Middle frontal gyrus (tissue), 1 donor: ENCODE measurements around the gene TRIM37.
"Not testable (repeated sequence)": the region's sequence is repeated elsewhere in the genome, so short reads cannot be mapped to it uniquely, and the experiment has no call there.

Source experiments
- DNase-seq: peaks from one replicate; pipeline ENCODE4 v3.0.0-alpha.2; 2015; ENCODE audit warnings: low spot score; ENCODE audit errors: extremely low spot score

Gene TRIM37

GRCh38 chr17:59115474-59115873, 8.8 kb upstream of the TRIM37 start:
- DNase-seq: no peak

- no peak for DNase-seq
Observed at GRCh38 chr17:59111539-59111938, 4.9 kb upstream of the TRIM37 start.

GRCh38 chr17:59110973-59111372, 4.3 kb upstream of the TRIM37 start:
- no peak for DNase-seq

GRCh38 chr17:59108400-59109102, 1.9 kb upstream of the TRIM37 start:
- no peak for DNase-seq

GRCh38 chr17:59107306-59107670, 608 bp upstream of the TRIM37 start:
- DNase-seq: no peak

- DNase-seq: no peak
Observed at GRCh38 chr17:59105852-59106462, 723 bp downstream of the TRIM37 start.

- DNase-seq: no peak
Observed at GRCh38 chr17:59101178-59101577, 5.5 kb downstream of the TRIM37 start.

GRCh38 chr17:59097876-59098275, 8.8 kb downstream of the TRIM37 start:
- no peak for DNase-seq

GRCh38 chr17:59094861-59095530, 11.7 kb downstream of the TRIM37 start:
- no peak for DNase-seq

- DNase-seq: no peak
Observed at GRCh38 chr17:59093702-59094231, 12.9 kb downstream of the TRIM37 start.

- DNase-seq: no peak
Observed at GRCh38 chr17:59093145-59093701, 13.5 kb downstream of the TRIM37 start.

- not testable (repeated sequence) for DNase-seq
Observed at GRCh38 chr17:59090593-59090992, 16.1 kb downstream of the TRIM37 start.

GRCh38 chr17:59084154-59084553, 22.5 kb downstream of the TRIM37 start:
- no peak for DNase-seq

- no peak for DNase-seq
Observed at GRCh38 chr17:59074494-59074893, 32.2 kb downstream of the TRIM37 start.

- no peak for DNase-seq
Observed at GRCh38 chr17:59073972-59074371, 32.7 kb downstream of the TRIM37 start.

- no peak for DNase-seq
Observed at GRCh38 chr17:59069856-59070255, 36.8 kb downstream of the TRIM37 start.

- DNase-seq: no peak
Observed at GRCh38 chr17:59067756-59068155, 38.9 kb downstream of the TRIM37 start.

GRCh38 chr17:59067340-59067739, 39.3 kb downstream of the TRIM37 start:
- DNase-seq: no peak

- DNase-seq: no peak
Observed at GRCh38 chr17:59062509-59062908, 44.2 kb downstream of the TRIM37 start.

- DNase-seq: no peak
Observed at GRCh38 chr17:59056857-59057256, 49.8 kb downstream of the TRIM37 start.

GRCh38 chr17:59049798-59050197, 56.9 kb downstream of the TRIM37 start:
- DNase-seq: no peak

- DNase-seq: no peak
Observed at GRCh38 chr17:59047616-59048015, 59.1 kb downstream of the TRIM37 start.
